Pancreas (tissue), 10 donors: ENCODE results near the gene MLN. TPM values are rescaled to one million over a fixed set of nuclear protein-coding genes. Genes with fewer than 3 reads are reported as not detected.

Experiments
- ATAC-seq, 4 donors: fragments of 200-7000 bp; cut with Tn5 transposase; one replicate each; pipeline versions ENCODE4 v1.8.0 to v1.9.1; 2020; ENCODE audit warnings: mild to moderate bottlenecking in 4 of 4, moderate library complexity in 4 of 4
- DNase-seq, 6 donors: peaks; one replicate each; pipeline ENCODE4 v3.0.0-alpha.2; 2020
- FAIRE-seq: peaks from 2 replicates; lab custom pipeline; 2012; peaks lifted over from hg19 to GRCh38; lab: Jason Lieb, UNC
- H3K27ac ChIP-seq, 4 donors: fragments of 200-600 bp; sonication (generic); 1 replicate in 3 of 4; 2 replicates in 1 of 4; pipeline versions ENCODE4 v1.5.0 to v1.8.0; 2020
- H3K27me3 ChIP-seq, 4 donors: fragments of 200-600 bp; one replicate each; pipeline ENCODE4 v1.8.0; 2021
- H3K36me3 ChIP-seq, 3 donors: fragments of 200-600 bp; sonication (generic) in 1 of 3; one replicate each; pipeline versions ENCODE4 v1.5.0 to v1.8.0; 2020 to 2021
- H3K4me1 ChIP-seq, 3 donors: fragments of 200-600 bp; one replicate each; pipeline ENCODE4 v1.8.0; 2021
- H3K4me3 ChIP-seq, 4 donors: fragments of 200-600 bp; sonication (generic) in 2 of 4; one replicate each; pipeline versions ENCODE4 v1.5.0 to v1.8.0; 2020 to 2021
- H3K9me3 ChIP-seq, 4 donors: fragments of 200-600 bp; one replicate each; pipeline ENCODE4 v1.8.0; 2021
- CTCF ChIP-seq, 4 donors: fragments of 200-600 bp; sonication (generic) in 3 of 4; IDR thresholded peaks; one replicate each; pipeline versions ENCODE4 v1.5.0 to v1.8.0; 2021; ENCODE audit warnings: antibody characterized with exemption in 4 of 4
- WGBS, 2 donors: extraction: QIAGEN DNeasy Blood & Tissue Kit; methylation state at CpG; one replicate each; pipeline ENCODE4 v1.1.7; 2013; 5-methylcytosine and 5-hydroxymethylcytosine counted together
- intact Hi-C, 3 donors: fragments of 100-400 bp; cut with DNase I; formaldehyde crosslinking; loops; one replicate each; pipeline versions ENCODE4 v1.11.1 to v1.14.2; 2022
- polyA plus RNA-seq, 2 donors: library from polyadenylated mRNA; stranded (reverse); fragments of 200-250 nt; gene quantifications; one replicate each; pipeline ENCODE4 v1.2.3, GENCODE V29; 2013
- total RNA-seq, 6 donors: library from RNA; stranded (reverse); fragmentation: NEBNext Ultra II Directional in 4 of 6; extraction: Animal tissue kit (Norgen Biotek cat#: 25700) in 4 of 6; gene quantifications; one replicate each; pipeline versions ENCODE4 v1.2.1 to v1.2.4, GENCODE V29; 2021 to 2023
- donor health status: healthy with polysubstance abuse.
- donor health status: DM: no; HTN: no; CAD: no; lungs with moderate emphysema.
- donor health status: DM: no; HTN: no; CAD: no.
- donor health status: control.
- donor health status: control.
- donor health status: Bipolar disorder and iron deficiency.
- donor health status: DM: yes; HTN: yes; CAD: no.
- donor health status: DM: no; HTN: no; CAD: no.
- donor health status: DM: no; HTN: no; CAD: no.
- donor health status: DM: yes; HTN: yes; CAD: no.

MLN gene
- total and polyA plus RNA-seq, 8 donors, result not detected

GRCh38 chr6:33756211-33756954, 47.4 kb downstream of the MLN start:
- no peaks in the 10 kb centered on the region for H3K9me3 ChIP-seq
- no peak for ATAC-seq
- no peaks in the 10 kb centered on the region for H3K27me3 ChIP-seq
- FAIRE-seq, result no peak
- intact Hi-C loops, result no loop called here
- DNase-seq, result no peak
- no peak for TF ChIP-seq CTCF (IDR thresholded peaks at IDR 0.05)
- WGBS, 2 donors, result 73 to 84% methylated on average over 12 of the region's 12 CpGs
- H3K4me1 ChIP-seq, result no peaks in the 10 kb centered on the region
- H3K36me3 ChIP-seq, result no peaks in the 10 kb centered on the region
- no peak overlapping the region for H3K27ac ChIP-seq
- no peak overlapping the region for H3K4me3 ChIP-seq

DNA sequence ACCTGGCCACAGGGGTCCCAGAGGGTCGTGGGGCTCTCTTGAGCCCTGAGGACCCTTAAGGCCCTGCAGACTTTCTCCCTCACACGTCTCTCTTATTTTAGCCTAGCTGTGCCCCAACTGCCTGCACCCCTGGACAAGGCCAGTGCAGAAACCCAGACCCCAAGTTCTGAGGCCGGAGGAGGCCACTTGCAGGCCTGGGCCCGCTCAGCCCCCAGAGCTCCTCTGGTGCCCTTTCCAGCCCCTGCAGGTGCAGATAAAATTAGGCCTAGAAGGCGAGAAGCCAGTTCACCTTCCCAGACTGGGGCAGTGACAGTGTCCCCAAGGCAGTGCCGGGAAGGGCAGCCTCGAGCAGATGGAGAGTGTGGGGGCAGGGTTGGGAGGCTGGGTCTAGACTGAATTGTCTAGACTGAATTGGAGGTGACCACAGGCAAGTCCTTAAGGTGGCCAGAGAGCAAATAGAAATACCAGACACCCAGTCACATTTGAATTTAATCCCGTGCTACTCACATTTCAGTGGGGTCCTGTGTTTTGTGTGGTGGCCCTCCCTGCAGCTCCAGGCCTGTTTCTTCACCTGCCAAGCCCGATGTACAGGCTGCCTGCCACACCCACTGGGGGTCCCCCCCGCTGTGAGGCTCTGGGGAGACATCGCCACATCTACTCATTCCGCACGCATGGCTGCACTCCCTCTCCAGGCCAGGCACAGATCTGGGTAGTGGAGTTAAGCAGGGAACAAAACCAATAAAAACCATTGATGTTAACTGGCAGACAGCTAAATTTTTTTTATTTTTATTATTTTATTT, 48.5 kb downstream of the MLN start:
- DNase-seq (no peak), FAIRE-seq (no peak), ATAC-seq (no peak)
- no peak overlapping the region for H3K27ac ChIP-seq
- intact Hi-C loops, result no loop called here
- 76 to 85% methylated on average over 13 of the region's 13 CpGs for WGBS, 2 donors
- no peaks in the 10 kb centered on the region for H3K27me3 ChIP-seq
- TF ChIP-seq CTCF (IDR thresholded peaks at IDR 0.05), result no peak
- no peaks in the 10 kb centered on the region for H3K4me1 ChIP-seq
- no peaks in the 10 kb centered on the region for H3K9me3 ChIP-seq
- H3K4me3 ChIP-seq, result no peak overlapping the region
- no peaks in the 10 kb centered on the region for H3K36me3 ChIP-seq

GRCh38 chr6:33754222-33754621, 49.6 kb downstream of the MLN start:
- intact Hi-C loops, result no loop called here
- TF ChIP-seq CTCF (IDR thresholded peaks at IDR 0.05), result no peak
- Histone ChIP-seq H3K27me3 (no peaks in the 10 kb centered on the region), H3K36me3 (no peaks in the 10 kb centered on the region), H3K4me1 (no peaks in the 10 kb centered on the region), H3K9me3 (no peaks in the 10 kb centered on the region), H3K4me3 (no peak overlapping the region), H3K27ac (no peak overlapping the region)
- 78 to 83% methylated on average over 10 to 11 of the region's 11 CpGs for WGBS, 2 donors
- FAIRE-seq (no peak), DNase-seq (peak in 1 of 6 donors; percentile 24), ATAC-seq (no peak)

DNA sequence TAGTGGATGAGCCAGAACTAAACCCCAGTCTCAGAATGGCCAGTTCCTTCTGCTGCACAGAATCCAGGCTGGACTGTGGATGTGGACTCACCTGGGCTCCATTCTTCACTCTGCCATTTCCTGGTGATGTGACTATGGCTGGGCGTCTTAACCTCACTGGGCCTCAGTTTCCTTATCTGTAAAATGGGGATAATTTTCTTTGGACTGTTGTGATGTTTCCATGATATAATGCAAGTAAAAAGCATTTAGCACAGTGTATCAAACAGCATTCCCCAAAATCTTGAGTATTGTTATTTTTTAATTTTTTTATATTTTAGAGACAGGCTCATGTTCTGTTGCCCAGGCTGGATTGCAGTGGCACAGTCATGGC, 51.2 kb downstream of the MLN start:
- Histone ChIP-seq H3K27ac (no peak overlapping the region), H3K9me3 (no peaks in the 10 kb centered on the region), H3K4me1 (no peaks in the 10 kb centered on the region), H3K36me3 (no peaks in the 10 kb centered on the region), H3K4me3 (no peak overlapping the region), H3K27me3 (no peaks in the 10 kb centered on the region)
- TF ChIP-seq CTCF (IDR thresholded peaks at IDR 0.05), result no peak
- FAIRE-seq, result no peak
- ATAC-seq, result no peak
- intact Hi-C loops, result no loop called here
- 91 to 96% methylated on average over 1 of the region's 1 CpG for WGBS, 2 donors
- DNase-seq, result no peak
